K562 (cell line): ENCODE results near the gene FRMD4A. TPM values are rescaled to one million over a fixed set of nuclear protein-coding genes. Genes with fewer than 3 reads are reported as not detected.

Source experiments
- ATAC-seq: fragments of 200-7000 bp; cut with Tn5 transposase; 3 replicates; pipeline ENCODE4 v1.9.1; 2020; ENCODE audit warnings: moderate library complexity
- BruUV-seq: library from RNA; stranded (reverse); fragments of 400-500 nt; replicated peaks from 2 replicates; lab custom pipeline; 2021; lab: Mats Ljungman, UMichigan
- CTCF ChIA-PET: fragments of 300-600 bp; formaldehyde crosslinking; extraction: SDS; loops from one replicate; lab custom pipeline; 2021; ENCODE audit warnings: low intra/inter-chr PET ratio; lab: Yijun Ruan, JAX
- POLR2A ChIA-PET: fragments of 300-600, 350-650 bp; sonication (Branson Sonifier 250); formaldehyde crosslinking; extraction: SDS; loops from one replicate; lab custom pipeline; 2021; ENCODE audit warnings: antibody characterized with exemption, inconsistent platforms; lab: Yijun Ruan, JAX
- DNase-seq, 4 experiments: peaks; one replicate each; pipeline versions ENCODE4 v3.0.0 to v3.0.0-alpha.2; 2011 to 2018; ENCODE audit warnings: low spot score in 3 of 4, mixed read lengths in 3 of 4; ENCODE audit errors: extremely low read depth in 1 of 4
- FAIRE-seq: peaks from 2 replicates; lab custom pipeline; 2011; peaks lifted over from hg19 to GRCh38; lab: Jason Lieb, UNC
- H2AFZ ChIP-seq: 2 replicates; pipeline ENCODE4 v1.6.0; 2011; ENCODE audit warnings: low read depth, low read length, control low read depth, inconsistent platforms
- H3K27ac ChIP-seq: fragments of 200-600 bp; 3 replicates; pipeline ENCODE4 v1.8.0; 2011; ENCODE audit warnings: low read depth, mild to moderate bottlenecking, control low read depth, inconsistent platforms, low read length, moderate library complexity, mixed read lengths; ENCODE audit errors: extremely low read depth
- H3K27me3 ChIP-seq, 2 experiments: fragments of 300-600 bp in 1 of 2; 2 replicates in 1 of 2; 3 replicates in 1 of 2; pipeline versions ENCODE4 v1.6.0 to v1.8.0; 2011; ENCODE audit warnings: inconsistent platforms in 2 of 2, low read length in 2 of 2, mild to moderate bottlenecking in 1 of 2, mixed read lengths in 1 of 2, moderate library complexity in 1 of 2; ENCODE audit not compliant: control insufficient read depth in 2 of 2, insufficient read depth in 2 of 2
- H3K36me3 ChIP-seq: fragments of 300-600 bp; 3 replicates; pipeline ENCODE4 v1.8.0; 2011; ENCODE audit warnings: mild to moderate bottlenecking, low read length, inconsistent platforms; ENCODE audit not compliant: control insufficient read depth, insufficient read depth
- H3K4me1 ChIP-seq, 2 experiments: fragments of 200-600 bp in 1 of 2; replicated peaks in 1 of 2; 2 replicates in 1 of 2; 3 replicates in 1 of 2; pipeline versions ENCODE4 v1.5.1 to v1.8.0; 2011; ENCODE audit warnings: inconsistent platforms in 2 of 2, low read length in 2 of 2, mild to moderate bottlenecking in 1 of 2, mixed read lengths in 1 of 2, moderate library complexity in 1 of 2; ENCODE audit not compliant: control insufficient read depth in 2 of 2, insufficient read depth in 2 of 2
- H3K4me2 ChIP-seq: 2 replicates; pipeline ENCODE4 v1.6.1; 2011; ENCODE audit warnings: low read length, control low read depth, inconsistent platforms, mixed read lengths; ENCODE audit not compliant: insufficient read depth
- H3K4me3 ChIP-seq: fragments of 200-600 bp; sonication (generic), shearing (Covaris generic); 2 replicates; pipeline ENCODE4 v1.5.1; 2016; ENCODE audit warnings: control low read depth, inconsistent platforms
- H3K79me2 ChIP-seq: fragments of 200-600 bp; 3 replicates; pipeline ENCODE4 v1.8.0; 2011; ENCODE audit warnings: low read length, inconsistent platforms; ENCODE audit not compliant: control insufficient read depth, insufficient read depth
- H3K9ac ChIP-seq, 2 experiments: 2 replicates each; pipeline versions ENCODE4 v1.6.0 to v1.6.1; 2011; ENCODE audit warnings: low read depth in 2 of 2, low read length in 2 of 2, control low read depth in 1 of 2, inconsistent platforms in 1 of 2, mild to moderate bottlenecking in 1 of 2, mixed read lengths in 1 of 2; ENCODE audit not compliant: insufficient read depth in 1 of 2
- H3K9me1 ChIP-seq: one replicate; pipeline ENCODE4 v1.6.0; 2011; ENCODE audit warnings: inconsistent platforms, mild to moderate bottlenecking, low read length, moderate library complexity; ENCODE audit not compliant: control insufficient read depth, insufficient read depth
- H3K9me3 ChIP-seq: replicated peaks from 2 replicates; pipeline ENCODE4 v1.5.1; 2011; ENCODE audit warnings: low read depth, low read length, inconsistent platforms; ENCODE audit not compliant: control insufficient read depth, insufficient read depth
- H4K20me1 ChIP-seq: replicated peaks from 2 replicates; pipeline ENCODE4 v1.6.1; 2011; ENCODE audit warnings: low read length, inconsistent platforms, mixed read lengths; ENCODE audit not compliant: control insufficient read depth, insufficient read depth
- FOXP4 ChIP-seq: sonication (generic); formaldehyde crosslinking; IDR thresholded peaks from 2 replicates; pipeline ENCODE4 v1.8.0; 2022; ENCODE audit warnings: mild to moderate bottlenecking, missing genetic modification reagents, borderline replicate concordance
- NR1H2 ChIP-seq: sonication (generic); formaldehyde crosslinking; IDR thresholded peaks from 2 replicates; pipeline ENCODE4 v1.4.0; 2020; ENCODE audit warnings: mild to moderate bottlenecking, missing genetic modification reagents
- TAL1 ChIP-seq: fragments of 450-650 bp; IDR thresholded peaks from 2 replicates; pipeline ENCODE4 v1.6.1; 2016; ENCODE audit warnings: mild to moderate bottlenecking
- TBL1XR1 ChIP-seq, 2 experiments: IDR thresholded peaks; 2 replicates each; pipeline ENCODE4 v1.6.1; 2012; ENCODE audit warnings: improper control_type of control experiment in 2 of 2, low read length in 2 of 2, mild to moderate bottlenecking in 1 of 2
- ZFP30 ChIP-seq: fragments of 250-450 bp; sonication (Bioruptor Pico); IDR thresholded peaks from 2 replicates; pipeline ENCODE4 v1.8.0; 2022; ENCODE audit warnings: moderate library complexity, mild to moderate bottlenecking, inconsistent platforms, borderline replicate concordance
- ZNF23 ChIP-seq: fragments of 250-450 bp; sonication (Bioruptor Pico); IDR thresholded peaks from 2 replicates; pipeline ENCODE4 v1.4.0; 2020; ENCODE audit warnings: mild to moderate bottlenecking
- ZNF518B ChIP-seq: fragments of 250-450 bp; sonication (Bioruptor Pico); IDR thresholded peaks from 2 replicates; pipeline ENCODE4 v1.5.0; 2021; ENCODE audit warnings: mild to moderate bottlenecking, moderate library complexity
- WGBS: fragments of 100-300 bp; shearing (Covaris generic); methylation state at CpG from one replicate; pipeline ENCODE4 v1.1.6; 2016; ENCODE audit warnings: low coverage, mixed read lengths; ENCODE audit not compliant: insufficient coverage; ENCODE audit errors: missing lambda C conversion rate; 5-methylcytosine and 5-hydroxymethylcytosine counted together
- in situ Hi-C: fragments of 300-500 bp; cut with MboI; formaldehyde crosslinking; loops from 4 replicates; pipeline ENCODE4 v1.15.0; 2018; ENCODE audit warnings: inconsistent platforms, mixed read lengths
- intact Hi-C: fragments of 100-400 bp; cut with micrococcal nuclease; formaldehyde crosslinking; loops from 2 replicates; pipeline ENCODE4 v1.14.2; 2022
- polyA plus RNA-seq, 8 experiments: library from polyadenylated mRNA; depleted of rRNA in 4 of 8; stranded (reverse) in 5 of 8; unstranded in 3 of 8; fragments of >200 nt; fragmentation: Nextera tagmentation in 2 of 8; fragmentation: Illumina TruSeq in 1 of 8; extraction: Ambion mirVana in 2 of 8; extraction: Trizol in 1 of 8; gene quantifications; 2 replicates each; pipeline versions ENCODE4 v1.2.1 to v1.2.3, GENCODE V29; 2011 to 2014; ENCODE audit warnings: inconsistent platforms in 1 of 8, missing spikeins in 1 of 8
- total RNA-seq, 7 experiments: library from RNA; depleted of rRNA in 6 of 7; stranded (reverse); fragments of >200 nt in 6 of 7; fragmentation: Illumina TruSeq in 2 of 7; extraction: Trizol in 2 of 7; gene quantifications; 2 replicates each; pipeline versions ENCODE4 v1.2.1 to v1.2.3, GENCODE V29; 2011 to 2021; ENCODE audit warnings: low replicate concordance in 1 of 7

Gene FRMD4A
- total and polyA plus RNA-seq, 9 of the 15 experiments (the other 6 are each of a cell fraction or from before 2014, with no cell fraction given) = 0.80 to 5.2 (median 3.0) TPM

DNA sequence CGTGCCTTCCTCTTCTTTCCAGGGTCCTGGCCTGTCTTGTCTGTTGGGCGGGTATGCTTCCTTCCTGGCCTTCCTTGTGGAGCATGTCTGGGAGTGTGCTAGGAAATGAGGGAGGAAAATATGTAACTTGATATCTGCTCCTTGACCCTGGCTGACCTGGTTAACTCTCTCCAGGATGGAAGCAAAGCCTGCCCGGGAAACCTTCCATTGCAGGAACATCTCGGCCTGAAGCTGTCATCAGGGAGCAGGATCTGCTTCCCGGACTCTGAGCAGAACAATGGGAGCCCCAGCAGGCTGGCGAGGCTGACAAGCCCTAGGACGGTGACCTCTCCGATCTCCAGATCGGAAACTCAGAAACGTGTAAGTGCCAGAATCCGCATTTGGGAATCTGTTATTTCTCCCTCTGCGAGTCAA, 340.3 kb downstream of the FRMD4A start (continued):
- TF ChIP-seq ZNF518B (CRISPR knock-in tag) = no peak

GRCh38 chr10:13989616-13990015, 341.1 kb downstream of the FRMD4A start:
- ATAC-seq (no peak), FAIRE-seq (no peak), DNase-seq (no peak)
- Histone ChIP-seq H3K27ac (no peak overlapping the region), H3K4me2 (no peak overlapping the region), H3K79me2 (no peaks in the 10 kb centered on the region), H3K4me1 (no peaks in the 10 kb centered on the region), H3K27me3 (peaks cover 0 to 23% of the 10 kb centered on the region in 2 experiments; a peak in 2 of 5 replicates), H3K9me1 (no peaks in the 10 kb centered on the region), H4K20me1 (no peaks in the 10 kb centered on the region), H3K9me3 (no peaks in the 10 kb centered on the region), H3K36me3 (no peaks in the 10 kb centered on the region), H3K9ac (no peak overlapping the region), H2AFZ (no peak overlapping the region), H3K4me3 (no peak overlapping the region)
- in situ Hi-C loops = no loop called here
- no peak for TF ChIP-seq ZFP30 (CRISPR knock-in tag)
- no peak for TF ChIP-seq TAL1
- TF ChIP-seq TBL1XR1 (IDR thresholded peaks at IDR 0.05; ENCODE audit: low read length in 2 of 2) = no peak
- TF ChIP-seq ZNF23 = no peak
- TF ChIP-seq NR1H2 (CRISPR knock-in tag) = no peak
- no peak for TF ChIP-seq FOXP4 (CRISPR knock-in tag)
- intact Hi-C loops = no loop called here
- 36% methylated on average over 2 of the region's 2 CpGs for WGBS
- ChIA-PET CTCF (no interaction called here), POLR2A (interaction anchor here (0.6 to 1.0 kb wide), 2 partner anchors 12 to 18 kb away, joined by 3 read pairs; no protein-coding TSS in a partner anchor)
- BruUV-seq = no TSS peak
